ENCODE measurements around the gene AANAT.

Gene AANAT

DNA sequence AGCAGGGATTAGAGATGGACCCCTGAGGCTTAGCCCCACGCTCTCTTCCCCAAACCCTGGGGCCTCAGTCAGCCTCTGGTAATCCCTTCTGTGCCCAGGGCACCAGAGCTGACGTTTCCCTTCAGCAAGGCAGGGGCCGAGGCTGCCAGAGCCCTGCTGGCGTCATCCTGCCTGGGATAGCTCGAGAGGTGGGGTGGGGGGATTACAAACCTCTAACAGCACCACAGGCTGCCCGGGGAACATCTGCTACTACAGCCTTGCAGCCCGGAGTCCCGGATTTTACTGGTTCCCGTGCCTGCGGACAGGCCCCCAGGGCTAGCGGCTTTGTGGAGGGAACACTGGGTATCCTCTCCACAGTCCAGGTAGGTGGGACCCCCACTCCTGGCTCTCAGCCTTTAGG, at the start of gene AANAT:
Gene AANAT (plus strand): TSS at position 238 of the 400 bp plus-strand sequence. CDS start 1,144 bp downstream, outside the sequence.
- TF ChIP-seq, protein P1, sequence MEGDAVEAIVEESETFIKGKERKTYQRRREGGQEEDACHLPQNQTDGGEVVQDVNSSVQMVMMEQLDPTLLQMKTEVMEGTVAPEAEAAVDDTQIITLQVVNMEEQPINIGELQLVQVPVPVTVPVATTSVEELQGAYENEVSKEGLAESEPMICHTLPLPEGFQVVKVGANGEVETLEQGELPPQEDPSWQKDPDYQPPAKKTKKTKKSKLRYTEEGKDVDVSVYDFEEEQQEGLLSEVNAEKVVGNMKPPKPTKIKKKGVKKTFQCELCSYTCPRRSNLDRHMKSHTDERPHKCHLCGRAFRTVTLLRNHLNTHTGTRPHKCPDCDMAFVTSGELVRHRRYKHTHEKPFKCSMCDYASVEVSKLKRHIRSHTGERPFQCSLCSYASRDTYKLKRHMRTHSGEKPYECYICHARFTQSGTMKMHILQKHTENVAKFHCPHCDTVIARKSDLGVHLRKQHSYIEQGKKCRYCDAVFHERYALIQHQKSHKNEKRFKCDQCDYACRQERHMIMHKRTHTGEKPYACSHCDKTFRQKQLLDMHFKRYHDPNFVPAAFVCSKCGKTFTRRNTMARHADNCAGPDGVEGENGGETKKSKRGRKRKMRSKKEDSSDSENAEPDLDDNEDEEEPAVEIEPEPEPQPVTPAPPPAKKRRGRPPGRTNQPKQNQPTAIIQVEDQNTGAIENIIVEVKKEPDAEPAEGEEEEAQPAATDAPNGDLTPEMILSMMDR (IDR thresholded peaks at IDR 0.05; ENCODE audit: control insufficient read depth, insufficient read depth, low read depth, low read length, missing control alignments) = no peak
- no peak within 1 kb of the TSS for H3K4me3 ChIP-seq (ENCODE audit: control insufficient read depth, low read depth, low read length)
- no peak for DNase-seq (ENCODE audit: low read depth)

DNA sequence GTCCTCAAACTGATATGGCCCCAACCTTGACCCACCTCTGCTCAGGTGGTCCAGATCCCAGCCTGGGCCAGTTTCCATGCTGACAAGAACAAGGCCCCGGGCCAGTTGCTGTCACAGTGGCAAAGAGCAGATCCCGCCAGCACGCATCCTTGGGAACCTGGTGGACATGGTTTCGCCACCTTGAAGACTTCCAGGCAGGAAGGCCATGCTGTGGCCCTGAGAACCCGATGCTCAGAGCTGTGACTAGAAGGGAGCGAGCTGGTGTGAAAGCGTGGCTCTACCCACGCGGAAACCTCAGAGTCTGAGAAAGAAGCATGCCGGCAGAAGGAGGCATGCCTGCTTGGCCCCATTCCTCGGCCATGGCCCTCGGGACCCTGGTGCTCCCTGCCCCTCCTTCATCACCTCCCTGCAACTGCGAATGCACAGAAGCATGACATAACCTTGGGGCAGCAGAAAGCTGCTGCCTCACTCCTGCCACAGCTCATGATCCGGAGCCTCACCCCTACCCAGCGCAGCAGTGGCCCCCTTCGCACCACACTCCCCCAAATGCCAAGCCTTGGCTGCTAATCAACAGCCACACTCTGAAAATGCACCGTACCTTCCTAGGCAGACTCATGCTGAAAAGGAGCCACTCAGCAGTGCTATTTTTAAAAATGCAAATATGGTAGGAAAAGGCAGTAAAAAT, 47.7 kb upstream of the AANAT start:
- no peak for DNase-seq (ENCODE audit: low read depth)
- TF ChIP-seq, protein P1 (IDR thresholded peaks at IDR 0.05; ENCODE audit: control insufficient read depth, insufficient read depth, low read depth, low read length, missing control alignments) = no peak
- H3K4me3 ChIP-seq (ENCODE audit: control insufficient read depth, low read depth, low read length) = no peak overlapping the region

DNA sequence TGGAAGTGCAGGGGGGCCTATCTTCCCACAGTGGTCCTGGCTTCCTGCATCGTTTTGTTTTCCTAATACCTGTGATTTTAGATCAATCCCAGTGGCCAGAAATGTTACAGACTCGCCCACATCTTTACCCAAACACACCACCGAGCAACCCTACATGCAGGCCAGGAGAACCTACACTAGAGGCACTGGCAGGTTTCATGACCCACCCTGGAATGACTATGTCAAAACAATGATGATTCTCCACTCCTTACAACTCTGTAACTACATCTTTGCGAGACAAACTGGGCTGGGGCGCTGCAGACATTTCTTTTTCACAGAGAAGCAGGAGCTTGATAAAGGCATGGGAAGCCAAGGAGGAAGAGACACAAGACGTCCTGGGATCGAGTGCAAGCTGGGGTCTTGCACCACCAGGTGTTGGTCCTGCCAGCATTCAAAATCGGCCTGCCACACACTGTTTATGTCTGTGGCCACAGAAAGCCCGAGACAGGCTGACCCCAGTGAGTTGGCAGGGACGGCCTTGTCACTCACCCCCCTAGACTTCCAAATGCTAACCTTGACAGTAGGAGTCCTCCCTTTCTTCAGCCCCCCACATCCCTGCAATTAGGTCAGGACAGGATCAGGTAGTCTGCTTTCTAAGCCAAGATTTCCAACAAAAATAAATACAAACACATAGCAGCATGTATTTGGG, 46.9 kb upstream of the AANAT start:
- no peak overlapping the region for H3K4me3 ChIP-seq (ENCODE audit: control insufficient read depth, low read depth, low read length)
- TF ChIP-seq, protein P1 (IDR thresholded peaks at IDR 0.05; ENCODE audit: control insufficient read depth, insufficient read depth, low read depth, low read length, missing control alignments) = no peak
- no peak for DNase-seq (ENCODE audit: low read depth)

DNA sequence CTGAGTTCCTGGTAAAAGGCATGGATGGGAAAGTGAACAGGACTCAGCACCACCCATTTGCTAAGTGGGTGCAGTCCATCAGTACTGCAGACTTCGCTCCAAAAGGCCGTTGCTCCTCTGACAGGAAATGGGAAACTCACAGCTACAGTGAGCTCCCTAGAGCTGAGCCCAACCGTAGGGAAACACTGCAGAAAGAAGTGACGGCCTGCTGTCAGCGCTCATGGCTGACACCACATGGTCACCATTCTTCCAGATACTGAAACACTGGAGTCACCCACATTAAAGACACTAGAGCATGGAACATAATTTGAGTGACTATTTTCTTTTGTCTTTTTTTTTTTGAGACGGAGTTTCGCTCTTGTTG, 46.4 kb upstream of the AANAT start:
- TF ChIP-seq, protein P1 (IDR thresholded peaks at IDR 0.05; ENCODE audit: control insufficient read depth, insufficient read depth, low read depth, low read length, missing control alignments) = no peak
- no peak for DNase-seq (ENCODE audit: low read depth)
- H3K4me3 ChIP-seq (ENCODE audit: control insufficient read depth, low read depth, low read length) = no peak overlapping the region

DNA sequence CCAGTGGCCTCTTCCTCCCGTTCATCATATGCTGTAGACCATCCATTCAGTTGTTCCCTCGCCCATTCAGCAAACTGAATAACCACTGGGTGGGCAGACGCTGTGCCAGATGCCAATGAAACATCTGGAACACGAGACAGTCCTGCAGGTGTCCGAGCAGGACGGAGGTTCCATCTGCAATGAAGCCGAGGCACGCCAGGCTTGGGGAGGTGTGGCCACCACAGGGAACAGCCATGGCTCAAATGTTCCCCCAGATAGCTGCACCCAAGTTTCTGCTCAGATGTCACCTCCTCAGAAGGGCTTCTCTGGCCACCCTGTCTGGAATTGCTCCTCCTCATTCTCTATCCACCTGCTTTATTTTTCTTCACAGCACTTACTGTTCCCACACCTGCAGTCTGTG, 45.0 kb upstream of the AANAT start:
- DNase-seq (ENCODE audit: low read depth) = no peak
- TF ChIP-seq, protein P1 (IDR thresholded peaks at IDR 0.05; ENCODE audit: control insufficient read depth, insufficient read depth, low read depth, low read length, missing control alignments) = no peak
- H3K4me3 ChIP-seq (ENCODE audit: control insufficient read depth, low read depth, low read length) = no peak overlapping the region

DNA sequence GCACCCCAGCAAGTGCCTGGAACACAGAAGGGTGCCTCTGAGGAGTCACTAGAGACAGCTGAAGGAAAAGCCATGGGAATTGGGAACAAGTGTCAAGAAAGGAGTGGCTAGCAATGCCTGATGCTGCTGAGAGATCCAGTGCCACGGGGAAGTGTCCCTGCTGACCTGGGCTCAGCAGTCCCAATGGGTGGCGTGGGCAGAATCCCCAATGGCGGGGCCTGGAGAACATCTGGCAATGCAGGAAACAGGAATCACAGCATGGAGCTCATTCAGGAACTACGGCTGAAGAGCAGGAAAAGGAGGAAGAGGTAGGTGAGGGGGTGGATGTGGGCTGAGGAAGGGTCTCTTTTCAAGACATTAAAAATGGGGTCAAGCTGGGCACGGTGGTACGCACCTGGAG, 44.5 kb upstream of the AANAT start:
- TF ChIP-seq, protein P1 (IDR thresholded peaks at IDR 0.05; ENCODE audit: control insufficient read depth, insufficient read depth, low read depth, low read length, missing control alignments) = no peak
- no peak overlapping the region for H3K4me3 ChIP-seq (ENCODE audit: control insufficient read depth, low read depth, low read length)

More for the DNA sequence above, 44.5 kb upstream of the AANAT start:
- no peak for DNase-seq (ENCODE audit: low read depth)
